PC-3 (cell line): Measurements from ENCODE around the gene PTGER3.

Source experiments
- EZH2 ChIP-seq: fragments of 300-600 bp; sonication (generic); IDR thresholded peaks from one replicate; pipeline ENCODE4 v1.6.1; 2017; ENCODE audit warnings: antibody characterized with exemption, mild to moderate bottlenecking, low read length; ENCODE audit not compliant: unreplicated experiment
- TF ChIP-seq, protein P1 (sequence below): fragments of 300-600 bp; sonication (generic); conservative IDR thresholded peaks from 2 replicates; pipeline ENCODE4 v1.5.1; 2017; ENCODE audit warnings: antibody characterized with exemption, low read depth, mild to moderate bottlenecking, low read length

GRCh38 chr1:71041806-71042205, 5.8 kb downstream of the PTGER3 start:
- no peak for TF ChIP-seq EZH2
- TF ChIP-seq, protein P1, sequence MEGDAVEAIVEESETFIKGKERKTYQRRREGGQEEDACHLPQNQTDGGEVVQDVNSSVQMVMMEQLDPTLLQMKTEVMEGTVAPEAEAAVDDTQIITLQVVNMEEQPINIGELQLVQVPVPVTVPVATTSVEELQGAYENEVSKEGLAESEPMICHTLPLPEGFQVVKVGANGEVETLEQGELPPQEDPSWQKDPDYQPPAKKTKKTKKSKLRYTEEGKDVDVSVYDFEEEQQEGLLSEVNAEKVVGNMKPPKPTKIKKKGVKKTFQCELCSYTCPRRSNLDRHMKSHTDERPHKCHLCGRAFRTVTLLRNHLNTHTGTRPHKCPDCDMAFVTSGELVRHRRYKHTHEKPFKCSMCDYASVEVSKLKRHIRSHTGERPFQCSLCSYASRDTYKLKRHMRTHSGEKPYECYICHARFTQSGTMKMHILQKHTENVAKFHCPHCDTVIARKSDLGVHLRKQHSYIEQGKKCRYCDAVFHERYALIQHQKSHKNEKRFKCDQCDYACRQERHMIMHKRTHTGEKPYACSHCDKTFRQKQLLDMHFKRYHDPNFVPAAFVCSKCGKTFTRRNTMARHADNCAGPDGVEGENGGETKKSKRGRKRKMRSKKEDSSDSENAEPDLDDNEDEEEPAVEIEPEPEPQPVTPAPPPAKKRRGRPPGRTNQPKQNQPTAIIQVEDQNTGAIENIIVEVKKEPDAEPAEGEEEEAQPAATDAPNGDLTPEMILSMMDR = no peak
